Subcutaneous abdominal adipose tissue (tissue), 5 donors: ENCODE results near the gene RRAGD.
A peak's percentile ranks its signal among the peaks of the same experiment; 100 is the strongest.

Experiments
- H3K27ac ChIP-seq: one replicate; pipeline ENCODE4 v1.7.0; 2013; ENCODE audit warnings: low read depth, mild to moderate bottlenecking, inconsistent platforms, low read length, moderate library complexity
- H3K27me3 ChIP-seq, 5 donors: one replicate each; pipeline ENCODE4 v1.7.0; 2013; ENCODE audit warnings: low read length in 5 of 5, inconsistent platforms in 1 of 5; ENCODE audit not compliant: control insufficient read depth in 5 of 5, insufficient read depth in 4 of 5
- H3K36me3 ChIP-seq, 5 donors: one replicate each; pipeline ENCODE4 v1.7.0; 2013; ENCODE audit warnings: low read length in 5 of 5; ENCODE audit not compliant: control insufficient read depth in 5 of 5, insufficient read depth in 5 of 5
- H3K4me1 ChIP-seq, 5 donors: one replicate each; pipeline ENCODE4 v1.7.0; 2013; ENCODE audit warnings: low read length in 5 of 5, mild to moderate bottlenecking in 3 of 5, moderate library complexity in 1 of 5; ENCODE audit not compliant: control insufficient read depth in 5 of 5, insufficient read depth in 5 of 5
- H3K4me3 ChIP-seq, 5 donors: one replicate each; pipeline ENCODE4 v1.7.0; 2013; ENCODE audit warnings: low read length in 5 of 5, low read depth in 1 of 5
- H3K9ac ChIP-seq, 5 donors: one replicate each; pipeline ENCODE4 v1.7.0; 2013; ENCODE audit warnings: low read length in 5 of 5, mild to moderate bottlenecking in 4 of 5, moderate library complexity in 3 of 5
- H3K9me3 ChIP-seq, 5 donors: one replicate each; pipeline ENCODE4 v1.7.0; 2013; ENCODE audit warnings: low read length in 5 of 5; ENCODE audit not compliant: control insufficient read depth in 5 of 5
- donor health status: healthy.
- donor health status: healthy.
- donor health status: healthy.
- donor health status: healthy.
- donor health status: healthy.

Gene RRAGD

GRCh38 chr6:89413006-89413400 is 930 bp upstream of the RRAGD start:
- H3K9me3 ChIP-seq: no peaks in the 10 kb centered on the region
- H3K4me1 ChIP-seq: peaks cover 2 to 26% (median 26%) of the 10 kb centered on the region in 5 donors
- no peak overlapping the region for H3K27ac ChIP-seq
- H3K27me3 ChIP-seq: no peaks in the 10 kb centered on the region
- H3K4me3 ChIP-seq: peak overlapping the region; percentile 73 to 93 (median 79)
- no peaks in the 10 kb centered on the region for H3K36me3 ChIP-seq
- H3K9ac ChIP-seq: peak overlapping the region in 4 of 5 donors; percentile 60 to 81 (median 70)

- Histone ChIP-seq H3K27ac (no peak overlapping the region), H3K4me3 (peak overlapping the region; percentile 48 to 93 (median 79)), H3K36me3 (no peaks in the 10 kb centered on the region), H3K9ac (peak overlapping the region in 4 of 5 donors; percentile 60 to 77 (median 72)), H3K27me3 (no peaks in the 10 kb centered on the region), H3K4me1 (peaks cover 2 to 26% (median 26%) of the 10 kb centered on the region in 5 donors), H3K9me3 (no peaks in the 10 kb centered on the region)
Observed at GRCh38 chr6:89411145-89412070, 665 bp downstream of the RRAGD start.

GRCh38 chr6:89410788-89411144 is 1.3 kb downstream of the RRAGD start:
- peak overlapping the region in 4 of 5 donors; percentile 60 to 77 (median 72) for H3K9ac ChIP-seq

GRCh38 chr6:89410231-89410761 is 1.8 kb downstream of the RRAGD start:
- no peaks in the 10 kb centered on the region for H3K9me3 ChIP-seq
- no peaks in the 10 kb centered on the region for H3K36me3 ChIP-seq
- H3K27me3 ChIP-seq: no peaks in the 10 kb centered on the region
- peaks cover 2 to 26% (median 26%) of the 10 kb centered on the region in 5 donors for H3K4me1 ChIP-seq
- H3K27ac ChIP-seq: no peak overlapping the region
- H3K4me3 ChIP-seq: peak overlapping the region in 2 of 5 donors; percentile 73 to 79
- no peak overlapping the region for H3K9ac ChIP-seq

More at GRCh38 chr6:89410788-89411144, 1.3 kb downstream of the RRAGD start:
- no peaks in the 10 kb centered on the region for H3K27me3 ChIP-seq
- H3K4me3 ChIP-seq: peak overlapping the region; percentile 48 to 93 (median 79)
- H3K9me3 ChIP-seq: no peaks in the 10 kb centered on the region
- peaks cover 2 to 26% (median 26%) of the 10 kb centered on the region in 5 donors for H3K4me1 ChIP-seq
- no peaks in the 10 kb centered on the region for H3K36me3 ChIP-seq
- H3K27ac ChIP-seq: no peak overlapping the region

GRCh38 chr6:89409461-89410035 is 2.5 kb downstream of the RRAGD start:
- Histone ChIP-seq H3K36me3 (no peaks in the 10 kb centered on the region), H3K9ac (no peak overlapping the region), H3K27me3 (no peaks in the 10 kb centered on the region), H3K9me3 (no peaks in the 10 kb centered on the region), H3K4me1 (peaks cover 2 to 26% (median 26%) of the 10 kb centered on the region in 5 donors), H3K27ac (no peak overlapping the region), H3K4me3 (no peak overlapping the region)

GRCh38 chr6:89406141-89406540 is 5.9 kb downstream of the RRAGD start:
- H3K9me3 ChIP-seq: no peaks in the 10 kb centered on the region
- no peak overlapping the region for H3K27ac ChIP-seq
- H3K9ac ChIP-seq: no peak overlapping the region
- H3K4me1 ChIP-seq: peaks cover 2 to 13% (median 10%) of the 10 kb centered on the region in 5 donors
- H3K27me3 ChIP-seq: no peaks in the 10 kb centered on the region
- H3K4me3 ChIP-seq: no peak overlapping the region
- no peaks in the 10 kb centered on the region for H3K36me3 ChIP-seq

- Histone ChIP-seq H3K27ac (no peak overlapping the region), H3K4me3 (no peak overlapping the region), H3K9ac (no peak overlapping the region), H3K27me3 (no peaks in the 10 kb centered on the region), H3K36me3 (no peaks in the 10 kb centered on the region), H3K4me1 (peaks cover 0 to 11% (median 6%) of the 10 kb centered on the region in 5 donors), H3K9me3 (no peaks in the 10 kb centered on the region)
Observed at GRCh38 chr6:89404512-89404911, 7.6 kb downstream of the RRAGD start.

- H3K4me1 ChIP-seq: peaks cover 0 to 10% (median 6%) of the 10 kb centered on the region in 5 donors
Observed at GRCh38 chr6:89402776-89403175, 9.3 kb downstream of the RRAGD start.

GRCh38 chr6:89400912-89401399 is 11.1 kb downstream of the RRAGD start:
- Histone ChIP-seq H3K9me3 (no peaks in the 10 kb centered on the region), H3K27ac (no peak overlapping the region), H3K36me3 (no peaks in the 10 kb centered on the region), H3K27me3 (no peaks in the 10 kb centered on the region), H3K4me1 (peaks cover 0 to 10% (median 6%) of the 10 kb centered on the region in 5 donors), H3K9ac (peak overlapping the region in 1 of 5 donors; percentile 14), H3K4me3 (no peak overlapping the region)

More at GRCh38 chr6:89402776-89403175, 9.3 kb downstream of the RRAGD start:
- Histone ChIP-seq H3K36me3 (no peaks in the 10 kb centered on the region), H3K9me3 (no peaks in the 10 kb centered on the region), H3K27me3 (no peaks in the 10 kb centered on the region), H3K9ac (no peak overlapping the region), H3K27ac (no peak overlapping the region), H3K4me3 (no peak overlapping the region)

- Histone ChIP-seq H3K9me3 (no peaks in the 10 kb centered on the region), H3K27ac (no peak overlapping the region), H3K9ac (no peak overlapping the region), H3K27me3 (no peaks in the 10 kb centered on the region), H3K4me1 (peaks cover 0 to 10% (median 6%) of the 10 kb centered on the region in 5 donors), H3K4me3 (no peak overlapping the region), H3K36me3 (no peaks in the 10 kb centered on the region)
Observed at GRCh38 chr6:89400050-89400449, 12.0 kb downstream of the RRAGD start.
